Suprapubic skin (tissue), 3 donors: ENCODE data around the gene CDH6.

Source experiments
- EP300 ChIP-seq: sonication (generic); formaldehyde crosslinking; IDR thresholded peaks from one replicate; pipeline ENCODE4 v1.6.1; 2017; ENCODE audit warnings: antibody characterized with exemption
- POLR2A ChIP-seq, 2 donors: fragments of 450-650 bp; IDR thresholded peaks; one replicate each; pipeline ENCODE4 v1.6.1; 2017; ENCODE audit warnings: antibody characterized with exemption in 2 of 2, mild to moderate bottlenecking in 2 of 2, moderate library complexity in 2 of 2
- TF ChIP-seq, protein P1 (sequence below), 2 donors: fragments of 200-600 bp in 1 of 2; fragments of 450-650 bp in 1 of 2; sonication (generic) in 1 of 2; IDR thresholded peaks; one replicate each; pipeline ENCODE4 v1.5.1; 2016 to 2019; ENCODE audit warnings: antibody characterized with exemption in 2 of 2, mild to moderate bottlenecking in 1 of 2, moderate library complexity in 1 of 2

DNA sequence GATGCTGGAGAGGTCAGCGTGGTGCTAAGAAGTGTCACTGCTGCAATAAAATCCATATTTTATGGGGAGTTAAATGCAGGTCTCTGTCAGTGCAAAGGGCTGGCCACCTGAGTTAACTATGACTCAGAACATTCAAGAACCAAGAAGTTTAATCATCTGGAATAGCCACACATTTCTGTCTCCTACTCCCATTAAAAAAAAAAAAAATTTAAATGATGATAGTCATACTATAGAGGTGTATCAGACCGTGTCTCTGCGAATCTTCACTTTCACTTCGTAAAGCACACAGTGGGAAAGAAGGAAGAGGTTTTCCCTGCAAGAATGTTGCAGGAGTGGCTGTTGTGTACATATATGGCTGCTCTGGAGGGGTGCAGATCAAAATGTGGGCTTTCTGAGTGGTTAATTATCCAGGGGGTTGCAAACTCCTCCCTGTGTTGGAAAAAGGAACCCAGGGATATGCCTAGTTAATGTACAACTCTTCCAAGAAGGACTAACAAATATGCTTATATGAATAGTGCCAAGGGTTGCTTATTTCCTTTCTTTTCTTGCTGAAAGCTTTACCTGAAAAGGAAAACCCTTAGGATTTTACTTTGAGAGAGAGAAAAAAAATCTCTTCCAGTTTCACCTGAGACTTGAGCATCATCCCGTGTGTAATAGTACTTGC lies 1.5 kb downstream of the CDH6 start:
- TF ChIP-seq, protein P1, sequence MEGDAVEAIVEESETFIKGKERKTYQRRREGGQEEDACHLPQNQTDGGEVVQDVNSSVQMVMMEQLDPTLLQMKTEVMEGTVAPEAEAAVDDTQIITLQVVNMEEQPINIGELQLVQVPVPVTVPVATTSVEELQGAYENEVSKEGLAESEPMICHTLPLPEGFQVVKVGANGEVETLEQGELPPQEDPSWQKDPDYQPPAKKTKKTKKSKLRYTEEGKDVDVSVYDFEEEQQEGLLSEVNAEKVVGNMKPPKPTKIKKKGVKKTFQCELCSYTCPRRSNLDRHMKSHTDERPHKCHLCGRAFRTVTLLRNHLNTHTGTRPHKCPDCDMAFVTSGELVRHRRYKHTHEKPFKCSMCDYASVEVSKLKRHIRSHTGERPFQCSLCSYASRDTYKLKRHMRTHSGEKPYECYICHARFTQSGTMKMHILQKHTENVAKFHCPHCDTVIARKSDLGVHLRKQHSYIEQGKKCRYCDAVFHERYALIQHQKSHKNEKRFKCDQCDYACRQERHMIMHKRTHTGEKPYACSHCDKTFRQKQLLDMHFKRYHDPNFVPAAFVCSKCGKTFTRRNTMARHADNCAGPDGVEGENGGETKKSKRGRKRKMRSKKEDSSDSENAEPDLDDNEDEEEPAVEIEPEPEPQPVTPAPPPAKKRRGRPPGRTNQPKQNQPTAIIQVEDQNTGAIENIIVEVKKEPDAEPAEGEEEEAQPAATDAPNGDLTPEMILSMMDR (IDR thresholded peaks at IDR 0.05) = no peak
- no peak for TF ChIP-seq POLR2A (IDR thresholded peaks at IDR 0.05)
- TF ChIP-seq EP300 = no peak
